H9 (cell line): ENCODE measurements around the gene ANGPTL7. TPM values are rescaled to one million over a fixed set of nuclear protein-coding genes. Genes with fewer than 3 reads are reported as not detected.

Source experiments
- DNase-seq: peaks from one replicate; pipeline ENCODE4 v3.0.0-alpha.2; 2017
- H2AFZ ChIP-seq: one replicate; pipeline ENCODE4 v1.6.1; 2013; ENCODE audit warnings: mild to moderate bottlenecking, low read length, control low read depth, moderate library complexity
- H2AK5ac ChIP-seq: 2 replicates; pipeline ENCODE4 v1.6.1; 2013; ENCODE audit warnings: low read length, control low read depth, mixed read lengths; ENCODE audit not compliant: insufficient read length
- H2BK120ac ChIP-seq: one replicate; pipeline ENCODE4 v1.6.1; 2013; ENCODE audit warnings: low read depth, mild to moderate bottlenecking, low read length, control low read depth, inconsistent platforms; ENCODE audit not compliant: poor library complexity, severe bottlenecking
- H2BK12ac ChIP-seq: 2 replicates; pipeline ENCODE4 v1.6.1; 2013; ENCODE audit warnings: low read length, control low read depth, mixed read lengths, low read depth; ENCODE audit not compliant: insufficient read length
- H2BK15ac ChIP-seq: 2 replicates; pipeline ENCODE4 v1.6.1; 2013; ENCODE audit warnings: low read depth, low read length, control low read depth
- H2BK20ac ChIP-seq: one replicate; pipeline ENCODE4 v1.6.1; 2013; ENCODE audit warnings: low read depth, mild to moderate bottlenecking, low read length, control low read depth, inconsistent platforms; ENCODE audit not compliant: poor library complexity, severe bottlenecking
- H2BK5ac ChIP-seq: 2 replicates; pipeline ENCODE4 v1.6.1; 2013; ENCODE audit warnings: low read length, control low read depth, mixed read lengths; ENCODE audit not compliant: insufficient read length
- H3K14ac ChIP-seq: 2 replicates; pipeline ENCODE4 v1.6.1; 2013; ENCODE audit warnings: low read length, control low read depth; ENCODE audit not compliant: insufficient read depth
- H3K18ac ChIP-seq: 2 replicates; pipeline ENCODE4 v1.6.1; 2013; ENCODE audit warnings: low read depth, mild to moderate bottlenecking, mixed read lengths, low read length, control low read depth; ENCODE audit not compliant: insufficient read length
- H3K23ac ChIP-seq: 2 replicates; pipeline ENCODE4 v1.6.1; 2013; ENCODE audit warnings: low read length, control low read depth, mixed read lengths, low read depth; ENCODE audit not compliant: insufficient read length
- H3K23me2 ChIP-seq: 2 replicates; pipeline ENCODE4 v1.6.1; 2013; ENCODE audit warnings: low read depth, mild to moderate bottlenecking, mixed read lengths, low read length, control low read depth; ENCODE audit not compliant: insufficient read length, poor library complexity, severe bottlenecking
- H3K27ac ChIP-seq: 2 replicates; pipeline ENCODE4 v1.5.1; 2013; ENCODE audit warnings: low read length, control low read depth, mixed read lengths, low read depth; ENCODE audit not compliant: insufficient read length
- H3K27me3 ChIP-seq: 2 replicates; pipeline ENCODE4 v1.6.1; 2013; ENCODE audit warnings: low read length, control low read depth, inconsistent platforms; ENCODE audit not compliant: insufficient read depth
- H3K4ac ChIP-seq: 2 replicates; pipeline ENCODE4 v1.6.1; 2013; ENCODE audit warnings: low read depth, mild to moderate bottlenecking, control low read depth, inconsistent platforms, low read length, moderate library complexity
- H3K4me1 ChIP-seq: 2 replicates; pipeline ENCODE4 v1.6.1; 2013; ENCODE audit warnings: low read length, control low read depth, inconsistent platforms; ENCODE audit not compliant: insufficient read depth
- H3K4me2 ChIP-seq: 2 replicates; pipeline ENCODE4 v1.6.1; 2013; ENCODE audit warnings: low read length, control low read depth, mixed read lengths; ENCODE audit not compliant: insufficient read length, insufficient read depth
- H3K56ac ChIP-seq: 2 replicates; pipeline ENCODE4 v1.6.1; 2013; ENCODE audit warnings: low read depth, mild to moderate bottlenecking, mixed read lengths, low read length, control low read depth; ENCODE audit not compliant: insufficient read length
- H3K79me1 ChIP-seq: 2 replicates; pipeline ENCODE4 v1.6.1; 2013; ENCODE audit warnings: low read depth, mild to moderate bottlenecking, moderate library complexity, low read length, control low read depth, inconsistent platforms; ENCODE audit not compliant: insufficient read depth, poor library complexity, severe bottlenecking
- H3K79me2 ChIP-seq: 2 replicates; pipeline ENCODE4 v1.6.1; 2013; ENCODE audit warnings: low read length, control low read depth, inconsistent platforms; ENCODE audit not compliant: insufficient read depth
- H3K9ac ChIP-seq: 2 replicates; pipeline ENCODE4 v1.6.1; 2013; ENCODE audit warnings: low read length, control low read depth, mixed read lengths; ENCODE audit not compliant: insufficient read length; ENCODE audit errors: extremely low read depth
- H3K9me3 ChIP-seq: one replicate; pipeline ENCODE4 v1.6.1; 2013; ENCODE audit warnings: low read depth, low read length, inconsistent platforms; ENCODE audit not compliant: control insufficient read depth
- H3T11ph ChIP-seq: one replicate; pipeline ENCODE4 v1.6.1; 2013; ENCODE audit warnings: mild to moderate bottlenecking, low read length, control low read depth, inconsistent platforms
- H4K20me1 ChIP-seq: one replicate; pipeline ENCODE4 v1.6.1; 2013; ENCODE audit not compliant: control insufficient read depth, insufficient read length, insufficient read depth
- H4K5ac ChIP-seq: 2 replicates; pipeline ENCODE4 v1.6.1; 2013; ENCODE audit warnings: low read depth, mild to moderate bottlenecking, mixed read lengths, low read length, control low read depth; ENCODE audit not compliant: insufficient read length
- H4K8ac ChIP-seq: replicated peaks from 2 replicates; pipeline ENCODE4 v1.6.1; 2013; ENCODE audit warnings: low read length, control low read depth, mixed read lengths, low read depth; ENCODE audit not compliant: insufficient read length
- H4K91ac ChIP-seq: 2 replicates; pipeline ENCODE4 v1.6.1; 2013; ENCODE audit warnings: low read depth, mild to moderate bottlenecking, moderate library complexity, mixed read lengths, low read length, control low read depth; ENCODE audit not compliant: insufficient read length
- H3K27ac Mint-ChIP-seq, 3 experiments: 2 replicates in 2 of 3; 3 replicates in 1 of 3; pipeline ENCODE4 v1.8.0; 2020 to 2021; ENCODE audit warnings: mixed read lengths in 3 of 3, mild to moderate bottlenecking in 1 of 3, moderate library complexity in 1 of 3
- H3K27me3 Mint-ChIP-seq: 2 replicates; pipeline ENCODE4 v1.8.0; 2021; ENCODE audit warnings: low read depth, mild to moderate bottlenecking, moderate library complexity, mixed read lengths
- H3K36me3 Mint-ChIP-seq, 3 experiments: 2 replicates in 2 of 3; 3 replicates in 1 of 3; pipeline ENCODE4 v1.8.0; 2020 to 2021; ENCODE audit warnings: low read depth in 3 of 3, mixed read lengths in 3 of 3; ENCODE audit not compliant: insufficient read depth in 1 of 3
- H3K4me1 Mint-ChIP-seq, 2 experiments: 2 replicates each; pipeline ENCODE4 v1.8.0; 2020; ENCODE audit warnings: mixed read lengths in 2 of 2
- H3K4me3 Mint-ChIP-seq, 2 experiments: 2 replicates in 1 of 2; 3 replicates in 1 of 2; pipeline ENCODE4 v1.8.0; 2020 to 2021; ENCODE audit warnings: mild to moderate bottlenecking in 2 of 2, mixed read lengths in 2 of 2, moderate library complexity in 1 of 2
- H3K9me3 Mint-ChIP-seq, 2 experiments: 2 replicates in 1 of 2; 3 replicates in 1 of 2; pipeline ENCODE4 v1.8.0; 2020; ENCODE audit warnings: mild to moderate bottlenecking in 2 of 2, mixed read lengths in 2 of 2, moderate library complexity in 1 of 2
- WGBS: extraction: QIAGEN DNeasy Blood & Tissue Kit; methylation state at CpG from one replicate; pipeline ENCODE4 v1.1.7; 2013; ENCODE audit warnings: missing lambda C conversion rate, low lambda C conversion rate, mixed read lengths; ENCODE audit not compliant: insufficient read length; ENCODE audit errors: extremely low coverage; 5-methylcytosine and 5-hydroxymethylcytosine counted together
- total RNA-seq: library from RNA; stranded (reverse); gene quantifications from 2 replicates; pipeline ENCODE4 v1.2.1, GENCODE V29; 2021
- TF ChIP-seq, protein P1 (sequence below): fragments of 200-600 bp; sonication (generic); conservative IDR thresholded peaks from 3 replicates; pipeline ENCODE4 v1.8.0; 2021; ENCODE audit warnings: antibody characterized with exemption, mild to moderate bottlenecking

ANGPTL7 gene
- total RNA-seq, 1 experiment from 2014 or later, result not detected

DNA sequence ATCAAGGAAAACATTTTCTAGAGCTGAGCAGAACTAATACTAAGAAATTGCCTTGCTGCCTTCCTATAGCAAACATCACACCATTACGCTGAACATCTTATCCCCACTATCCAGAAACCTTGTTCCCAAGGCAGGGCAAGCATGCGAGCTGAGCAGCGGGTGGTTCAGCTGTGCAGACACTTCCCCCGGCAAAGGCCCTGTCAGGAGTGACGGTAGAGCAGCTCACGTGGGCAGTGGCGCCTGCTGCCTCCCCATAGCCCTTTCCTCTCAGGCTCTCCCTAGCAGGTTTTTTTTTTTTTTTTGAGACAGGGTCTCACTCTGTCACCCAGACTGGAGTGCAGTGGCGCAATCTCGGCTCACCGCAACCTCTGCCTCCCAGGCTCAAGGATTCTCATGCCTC lies 13.7 kb upstream of the ANGPTL7 start:
- Mint-ChIP-seq H3K27ac (no peak overlapping the region; a peak in 1 of 7 replicates), H3K4me1 (peaks cover 0 to 4% of the 10 kb centered on the region in 2 experiments; a peak in 2 of 4 replicates), H3K9me3 (no peaks in the 10 kb centered on the region), H3K36me3 (peaks cover 2 to 11% (median 2%) of the 10 kb centered on the region in 3 experiments; a peak in 5 of 7 replicates), H3K4me3 (no peak overlapping the region), H3K27me3 (no peaks in the 10 kb centered on the region)
- Histone ChIP-seq H3K14ac (no peak overlapping the region; the same call in 1 of the 2 replicates), H2BK120ac (no peak overlapping the region), H3K27ac (no peak overlapping the region), H3K56ac (no peak overlapping the region), H2AK5ac (no peak overlapping the region), H2BK5ac (no peak overlapping the region), H3K9me3 (no peaks in the 10 kb centered on the region), H4K5ac (no peak overlapping the region), H2BK12ac (no peak overlapping the region), H3K4me1 (no peaks in the 10 kb centered on the region), H4K91ac (no peak overlapping the region), H3K23me2 (no peaks in the 10 kb centered on the region), H3K27me3 (no peaks in the 10 kb centered on the region), H3K23ac (no peak overlapping the region), H3T11ph (no peak overlapping the region), H4K20me1 (no peaks in the 10 kb centered on the region), H2BK20ac (no peak overlapping the region), H3K79me1 (no peaks in the 10 kb centered on the region), H3K18ac (no peak overlapping the region), H2AFZ (no peak overlapping the region), H3K4me2 (no peak overlapping the region), H3K4ac (no peak overlapping the region), H3K9ac (no peak overlapping the region), H2BK15ac (no peak overlapping the region), H4K8ac (no peak overlapping the region), H3K79me2 (no peaks in the 10 kb centered on the region)
- TF ChIP-seq, protein P1, sequence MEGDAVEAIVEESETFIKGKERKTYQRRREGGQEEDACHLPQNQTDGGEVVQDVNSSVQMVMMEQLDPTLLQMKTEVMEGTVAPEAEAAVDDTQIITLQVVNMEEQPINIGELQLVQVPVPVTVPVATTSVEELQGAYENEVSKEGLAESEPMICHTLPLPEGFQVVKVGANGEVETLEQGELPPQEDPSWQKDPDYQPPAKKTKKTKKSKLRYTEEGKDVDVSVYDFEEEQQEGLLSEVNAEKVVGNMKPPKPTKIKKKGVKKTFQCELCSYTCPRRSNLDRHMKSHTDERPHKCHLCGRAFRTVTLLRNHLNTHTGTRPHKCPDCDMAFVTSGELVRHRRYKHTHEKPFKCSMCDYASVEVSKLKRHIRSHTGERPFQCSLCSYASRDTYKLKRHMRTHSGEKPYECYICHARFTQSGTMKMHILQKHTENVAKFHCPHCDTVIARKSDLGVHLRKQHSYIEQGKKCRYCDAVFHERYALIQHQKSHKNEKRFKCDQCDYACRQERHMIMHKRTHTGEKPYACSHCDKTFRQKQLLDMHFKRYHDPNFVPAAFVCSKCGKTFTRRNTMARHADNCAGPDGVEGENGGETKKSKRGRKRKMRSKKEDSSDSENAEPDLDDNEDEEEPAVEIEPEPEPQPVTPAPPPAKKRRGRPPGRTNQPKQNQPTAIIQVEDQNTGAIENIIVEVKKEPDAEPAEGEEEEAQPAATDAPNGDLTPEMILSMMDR, result no peak
- DNase-seq, result no peak
- no CpG with 5 or more reads among the region's 10 CpGs for WGBS
